WTC11 (cell line): Measurements from ENCODE around the gene GNB2. TPM values are rescaled to one million over a fixed set of nuclear protein-coding genes. Genes with fewer than 3 reads are reported as not detected.

Source experiments
- ATAC-seq: fragments of 200-7000 bp; cut with Tn5 transposase; 2 replicates; pipeline ENCODE4 v1.10.0; 2021; ENCODE audit warnings: mild to moderate bottlenecking, moderate library complexity
- CTCF ChIA-PET: fragments of 300-600 bp; sonication (Branson Sonifier 250); formaldehyde crosslinking; loops from one replicate; lab custom pipeline; 2021; ENCODE audit warnings: antibody characterized with exemption; lab: Charles Lee
- POLR2A ChIA-PET: fragments of 350-600 bp; sonication (Branson Sonifier 250); formaldehyde crosslinking; loops from one replicate; lab custom pipeline; 2021; ENCODE audit warnings: antibody characterized with exemption; lab: Charles Lee
- DNase-seq: peaks from one replicate; pipeline ENCODE4 v3.0.0; 2021; ENCODE audit warnings: low spot score
- H3K27ac Mint-ChIP-seq: 2 replicates; pipeline ENCODE4 v1.8.0; 2021; ENCODE audit warnings: mixed read lengths
- H3K27me3 Mint-ChIP-seq: 2 replicates; pipeline ENCODE4 v1.8.0; 2021; ENCODE audit warnings: low read depth, mild to moderate bottlenecking, moderate library complexity, mixed read lengths
- H3K36me3 Mint-ChIP-seq: 2 replicates; pipeline ENCODE4 v1.8.0; 2021; ENCODE audit warnings: mixed read lengths
- H3K4me1 Mint-ChIP-seq: 2 replicates; pipeline ENCODE4 v1.8.0; 2022; ENCODE audit warnings: mixed read lengths
- H3K4me3 Mint-ChIP-seq: 2 replicates; pipeline ENCODE4 v1.8.0; 2021; ENCODE audit warnings: mild to moderate bottlenecking, moderate library complexity, mixed read lengths
- H3K9me3 Mint-ChIP-seq: 2 replicates; pipeline ENCODE4 v1.8.0; 2021; ENCODE audit warnings: mixed read lengths
- CREM ChIP-seq: sonication (generic); formaldehyde crosslinking; IDR thresholded peaks from 2 replicates; pipeline ENCODE4 v1.8.1; 2022; ENCODE audit warnings: mild to moderate bottlenecking, missing genetic modification reagents, moderate library complexity
- EMX1 ChIP-seq: fragments of 250-450 bp; sonication (Bioruptor Pico); IDR thresholded peaks from 2 replicates; pipeline ENCODE4 v1.8.0; 2021; ENCODE audit warnings: mild to moderate bottlenecking
- FOXK1 ChIP-seq: sonication (generic); formaldehyde crosslinking; IDR thresholded peaks from 2 replicates; pipeline ENCODE4 v1.8.0; 2022; ENCODE audit warnings: mild to moderate bottlenecking, moderate library complexity, missing genetic modification reagents
- FOXP1 ChIP-seq: sonication (generic); formaldehyde crosslinking; IDR thresholded peaks from 2 replicates; pipeline ENCODE4 v1.8.0; 2022; ENCODE audit warnings: missing genetic modification reagents, mild to moderate bottlenecking, moderate library complexity, borderline replicate concordance
- GTF2I ChIP-seq: fragments of 250-450 bp; sonication (Bioruptor Pico); conservative IDR thresholded peaks from 2 replicates; pipeline ENCODE4 v1.4.0; 2021; ENCODE audit warnings: mild to moderate bottlenecking
- PRRX2 ChIP-seq: fragments of 250-450 bp; sonication (Bioruptor Pico); IDR thresholded peaks from 2 replicates; pipeline ENCODE4 v1.8.0; 2021; ENCODE audit warnings: mild to moderate bottlenecking
- SMAD4 ChIP-seq: sonication (generic); formaldehyde crosslinking; IDR thresholded peaks from 2 replicates; pipeline ENCODE4 v1.8.0; 2022; ENCODE audit warnings: mild to moderate bottlenecking, missing genetic modification reagents
- USF1 ChIP-seq: sonication (generic); formaldehyde crosslinking; IDR thresholded peaks from 2 replicates; pipeline ENCODE4 v1.8.0; 2022; ENCODE audit warnings: mild to moderate bottlenecking, missing genetic modification reagents
- ZNF232 ChIP-seq: sonication (generic); formaldehyde crosslinking; IDR thresholded peaks from 2 replicates; pipeline ENCODE4 v1.8.0; 2022; ENCODE audit warnings: mild to moderate bottlenecking, missing genetic modification reagents
- ZNF416 ChIP-seq: fragments of 250-450 bp; sonication (Bioruptor Pico); IDR thresholded peaks from 2 replicates; pipeline ENCODE4 v1.9.0; 2021; ENCODE audit warnings: mild to moderate bottlenecking, inconsistent platforms
- ZSCAN18 ChIP-seq: fragments of 250-450 bp; sonication (Bioruptor Pico); IDR thresholded peaks from 2 replicates; pipeline ENCODE4 v2.1.2; 2022; ENCODE audit warnings: mild to moderate bottlenecking, moderate library complexity
- total RNA-seq: library from RNA; stranded (reverse); gene quantifications from 3 replicates; pipeline ENCODE4 v1.2.3, GENCODE V29; 2021
- TF ChIP-seq, protein P1 (sequence below): fragments of 250-450 bp; sonication (Bioruptor Pico); conservative IDR thresholded peaks from 2 replicates; pipeline ENCODE4 v1.9.0; 2021; ENCODE audit warnings: mild to moderate bottlenecking
- TF ChIP-seq, protein P2 (sequence below): sonication (generic); formaldehyde crosslinking; IDR thresholded peaks from 2 replicates; pipeline ENCODE4 v1.8.1; 2023; ENCODE audit warnings: mild to moderate bottlenecking, missing genetic modification reagents, moderate library complexity
- TF ChIP-seq, protein P3 (sequence below): fragments of 200-600 bp; IDR thresholded peaks from 2 replicates; pipeline ENCODE4 v1.8.0; 2022; ENCODE audit warnings: antibody characterized with exemption

The GNB2 gene
- total RNA-seq, 1 experiment from 2014 or later = 194 TPM

DNA sequence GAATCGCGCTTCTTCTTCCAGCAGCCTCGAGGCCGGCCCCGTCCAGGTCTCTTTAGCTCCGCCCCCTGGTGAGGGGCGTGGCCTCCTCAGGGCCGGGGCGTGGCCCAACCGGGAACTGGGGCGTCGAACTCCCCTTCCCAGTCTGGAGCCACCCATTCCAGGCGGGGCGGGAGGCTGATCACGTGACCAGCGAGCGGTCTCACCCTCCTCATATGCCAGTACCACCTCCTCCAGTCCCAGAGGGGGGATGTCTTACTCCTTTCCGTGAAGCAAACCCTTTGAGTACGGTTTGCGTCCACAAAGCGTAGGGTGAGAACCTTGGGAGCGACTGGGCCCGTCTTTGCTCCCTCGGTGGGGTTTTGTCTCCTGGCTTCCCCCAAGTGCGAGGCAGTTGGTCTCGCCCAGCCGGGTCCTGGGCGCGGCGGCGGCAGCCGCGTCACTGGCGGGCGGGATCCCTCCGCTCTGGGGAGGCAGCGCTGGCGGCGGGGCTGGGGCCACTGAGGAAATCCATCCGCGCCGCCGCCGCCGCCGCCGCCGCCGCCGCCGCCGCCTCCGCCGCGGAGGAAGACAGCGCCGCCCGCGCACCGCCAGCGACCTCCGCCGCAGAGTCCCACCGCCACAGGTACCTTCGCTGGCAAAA, at the start of gene GNB2 (continued):
- TF ChIP-seq USF1 (CRISPR knock-in tag) (peak; percentile 96), SMAD4 (CRISPR knock-in tag) (peak; percentile 64; the same call in 1 of the 2 replicates), FOXK1 (CRISPR knock-in tag) (peak; percentile 56; the same call in 1 of the 2 replicates), CREM (CRISPR knock-in tag) (peak; percentile 75; the same call in 1 of the 2 replicates)
- TF ChIP-seq, protein P1, sequence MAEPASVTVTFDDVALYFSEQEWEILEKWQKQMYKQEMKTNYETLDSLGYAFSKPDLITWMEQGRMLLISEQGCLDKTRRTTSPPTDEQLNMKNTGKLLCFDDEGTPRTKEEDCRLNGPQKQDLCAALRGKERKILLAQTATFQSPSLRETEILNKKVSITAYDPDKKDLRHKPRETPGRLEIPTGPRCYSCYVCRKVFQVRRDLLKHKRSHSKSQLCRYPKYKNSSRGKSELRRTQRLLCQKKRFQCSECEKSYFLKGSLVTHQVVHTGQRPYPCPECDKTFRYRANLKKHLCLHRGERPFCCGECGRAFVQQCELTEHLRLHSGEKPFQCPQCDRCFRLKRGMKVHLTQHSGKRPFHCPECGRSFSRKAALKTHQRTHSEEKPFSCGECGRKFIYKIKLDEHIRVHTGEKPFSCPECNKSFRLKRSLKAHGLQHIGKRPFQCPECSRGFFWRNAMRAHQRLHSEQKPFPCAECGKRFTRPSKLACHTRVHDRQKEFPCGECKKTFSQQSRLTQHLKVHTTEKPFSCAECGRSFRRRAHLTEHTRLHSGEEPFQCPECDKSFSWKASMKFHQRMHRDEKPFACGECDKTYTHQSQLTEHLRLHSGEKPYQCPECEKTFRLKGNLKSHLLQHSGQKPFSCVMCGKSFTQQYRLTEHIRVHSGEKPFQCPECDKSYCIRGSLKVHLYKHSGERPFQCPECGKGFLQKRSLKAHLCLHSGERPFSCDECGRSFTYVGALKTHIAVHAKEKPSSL = no peak
- TF ChIP-seq, protein P2, sequence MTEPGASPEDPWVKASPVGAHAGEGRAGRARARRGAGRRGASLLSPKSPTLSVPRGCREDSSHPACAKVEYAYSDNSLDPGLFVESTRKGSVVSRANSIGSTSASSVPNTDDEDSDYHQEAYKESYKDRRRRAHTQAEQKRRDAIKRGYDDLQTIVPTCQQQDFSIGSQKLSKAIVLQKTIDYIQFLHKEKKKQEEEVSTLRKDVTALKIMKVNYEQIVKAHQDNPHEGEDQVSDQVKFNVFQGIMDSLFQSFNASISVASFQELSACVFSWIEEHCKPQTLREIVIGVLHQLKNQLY (CRISPR knock-in tag) = no peak

DNA sequence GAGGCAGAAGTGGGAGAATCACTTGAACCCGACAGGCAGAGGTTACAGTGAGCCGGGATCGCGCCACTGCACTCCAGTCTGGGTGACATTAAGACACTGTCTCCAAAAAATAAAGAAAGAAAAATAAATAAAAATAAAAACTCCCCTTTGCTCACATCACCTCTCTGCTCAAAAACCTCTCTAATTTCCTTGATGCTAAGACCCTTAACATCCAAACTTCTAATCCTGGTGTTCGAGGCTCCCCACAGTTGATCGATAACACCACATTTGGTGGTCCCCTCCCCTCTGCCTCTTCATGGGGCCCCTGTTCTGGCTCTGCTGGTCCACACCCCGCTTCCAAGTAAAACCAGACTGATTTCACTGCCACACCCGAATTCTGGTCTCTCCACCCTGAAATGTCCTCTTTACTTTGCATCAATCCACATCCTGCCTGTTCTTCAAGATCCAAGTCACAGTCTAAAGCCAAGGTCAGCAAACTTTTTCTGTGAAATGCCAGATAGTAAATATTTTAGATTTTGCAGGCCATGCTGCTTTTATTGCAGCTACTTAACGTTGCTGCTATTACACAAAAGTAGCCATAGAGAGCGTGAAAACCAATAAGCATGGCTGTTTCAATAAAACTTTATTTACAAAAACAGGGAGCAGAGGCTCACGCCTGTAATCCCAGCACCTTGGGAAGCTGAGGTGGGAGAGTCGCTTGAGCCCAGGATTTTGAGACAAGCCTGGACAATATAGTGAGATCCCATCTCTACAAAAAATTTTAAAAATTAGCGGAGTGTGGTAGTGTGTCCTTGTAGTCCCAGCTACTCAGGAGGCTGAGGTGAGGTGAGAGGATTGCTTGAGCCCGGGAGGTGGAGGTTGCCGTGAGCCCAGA, 49.4 kb upstream of the GNB2 start:
- TF ChIP-seq, protein P3, sequence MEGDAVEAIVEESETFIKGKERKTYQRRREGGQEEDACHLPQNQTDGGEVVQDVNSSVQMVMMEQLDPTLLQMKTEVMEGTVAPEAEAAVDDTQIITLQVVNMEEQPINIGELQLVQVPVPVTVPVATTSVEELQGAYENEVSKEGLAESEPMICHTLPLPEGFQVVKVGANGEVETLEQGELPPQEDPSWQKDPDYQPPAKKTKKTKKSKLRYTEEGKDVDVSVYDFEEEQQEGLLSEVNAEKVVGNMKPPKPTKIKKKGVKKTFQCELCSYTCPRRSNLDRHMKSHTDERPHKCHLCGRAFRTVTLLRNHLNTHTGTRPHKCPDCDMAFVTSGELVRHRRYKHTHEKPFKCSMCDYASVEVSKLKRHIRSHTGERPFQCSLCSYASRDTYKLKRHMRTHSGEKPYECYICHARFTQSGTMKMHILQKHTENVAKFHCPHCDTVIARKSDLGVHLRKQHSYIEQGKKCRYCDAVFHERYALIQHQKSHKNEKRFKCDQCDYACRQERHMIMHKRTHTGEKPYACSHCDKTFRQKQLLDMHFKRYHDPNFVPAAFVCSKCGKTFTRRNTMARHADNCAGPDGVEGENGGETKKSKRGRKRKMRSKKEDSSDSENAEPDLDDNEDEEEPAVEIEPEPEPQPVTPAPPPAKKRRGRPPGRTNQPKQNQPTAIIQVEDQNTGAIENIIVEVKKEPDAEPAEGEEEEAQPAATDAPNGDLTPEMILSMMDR = no peak
- TF ChIP-seq USF1 (CRISPR knock-in tag) (no peak), ZNF416 (CRISPR knock-in tag) (no peak), EMX1 (no peak), PRRX2 (CRISPR knock-in tag) (no peak), ZNF232 (CRISPR knock-in tag) (no peak), ZSCAN18 (CRISPR knock-in tag) (no peak), FOXP1 (no peak)
- Mint-ChIP-seq H3K36me3 (no peaks in the 10 kb centered on the region), H3K4me1 (peaks cover 7% of the 10 kb centered on the region), H3K27ac (peak overlapping the region; percentile 20; the same call in 1 of the 2 replicates), H3K9me3 (no peaks in the 10 kb centered on the region), H3K4me3 (no peak overlapping the region), H3K27me3 (peaks cover 20% of the 10 kb centered on the region)
- no peak for DNase-seq
- CTCF ChIA-PET = interaction anchor here (0.7 to 1.0 kb wide), 3 partner anchors 12 to 81 kb away, joined by 3 read pairs; partner anchors contain the start of gene MOSPD3
- POLR2A ChIA-PET = interaction anchor here (1.4 kb wide), 1 partner anchor 12 kb away, joined by 8 read pairs; the partner anchor contains the start of gene MOSPD3
- no peak for ATAC-seq

GRCh38 chr7:100626055-100626454, 47.5 kb upstream of the GNB2 start:
- H3K4me1 Mint-ChIP-seq = peaks cover 7% of the 10 kb centered on the region
- peak overlapping the region; percentile 65 for H3K4me3 Mint-ChIP-seq
- no peaks in the 10 kb centered on the region for H3K36me3 Mint-ChIP-seq
- H3K27ac Mint-ChIP-seq = no peak overlapping the region
- POLR2A ChIA-PET = no interaction called here
- TF ChIP-seq GTF2I = 0 out of 2 replicates have a peak, but pooled peaks have one; percentile 24
- TF ChIP-seq, protein P2 (CRISPR knock-in tag) = no peak
- H3K27me3 Mint-ChIP-seq = peaks cover 20% of the 10 kb centered on the region
- CTCF ChIA-PET = interaction anchor here (0.6 to 2.6 kb wide), 14 partner anchors 13 to 1795 kb away, joined by 3 to 37 read pairs (median 4); partner anchors contain the start of genes FBXO24, MOSPD3, PCOLCE and POP7
- H3K9me3 Mint-ChIP-seq = no peaks in the 10 kb centered on the region
- DNase-seq (no peak), ATAC-seq (no peak)
